ENCODE data around the gene RCAN2. TPM values are rescaled to one million over a fixed set of nuclear protein-coding genes. Genes with fewer than 3 reads are reported as not detected.

Gene RCAN2
- total RNA-seq, 1 donor from 2014 or later, result 10.8 TPM

GRCh38 chr6:46289898-46290297 is 201.4 kb downstream of the RCAN2 start:
- no peak for DNase-seq

GRCh38 chr6:46288835-46289234 is 202.4 kb downstream of the RCAN2 start:
- no peak for DNase-seq

- DNase-seq, result no peak
Measured at GRCh38 chr6:46287681-46288080, 203.6 kb downstream of the RCAN2 start.

- no peak for DNase-seq
Measured at GRCh38 chr6:46287043-46287442, 204.2 kb downstream of the RCAN2 start.

GRCh38 chr6:46284475-46284874 is 206.8 kb downstream of the RCAN2 start:
- DNase-seq, result no peak

- DNase-seq, result no peak
Measured at GRCh38 chr6:46281110-46281509, 210.1 kb downstream of the RCAN2 start.

GRCh38 chr6:46279874-46280273 is 211.4 kb downstream of the RCAN2 start:
- DNase-seq, result no peak

- no peak for DNase-seq
Measured at GRCh38 chr6:46276576-46277142, 214.6 kb downstream of the RCAN2 start.

GRCh38 chr6:46274502-46274901 is 216.7 kb downstream of the RCAN2 start:
- no peak for DNase-seq

- no peak for DNase-seq
Measured at GRCh38 chr6:46273911-46274310, 217.3 kb downstream of the RCAN2 start.

GRCh38 chr6:46271728-46272127 is 219.5 kb downstream of the RCAN2 start:
- DNase-seq, result no peak

- DNase-seq, result no peak
Measured at GRCh38 chr6:46271107-46271506, 220.1 kb downstream of the RCAN2 start.

GRCh38 chr6:46270336-46270735 is 220.9 kb downstream of the RCAN2 start:
- DNase-seq, result no peak

GRCh38 chr6:46269447-46270229 is 221.6 kb downstream of the RCAN2 start:
- peak; percentile 85 for DNase-seq

- no peak for DNase-seq
Measured at GRCh38 chr6:46267515-46267914, 223.7 kb downstream of the RCAN2 start.

- DNase-seq, result no peak
Measured at GRCh38 chr6:46265373-46265772, 225.9 kb downstream of the RCAN2 start.

- DNase-seq, result peak; percentile 45
Measured at GRCh38 chr6:46263707-46264086, 227.6 kb downstream of the RCAN2 start.

- no peak for DNase-seq
Measured at GRCh38 chr6:46262928-46263706, 228.1 kb downstream of the RCAN2 start.

- no peak for DNase-seq
Measured at GRCh38 chr6:46258249-46258648, 233.0 kb downstream of the RCAN2 start.

- no peak for DNase-seq
Measured at GRCh38 chr6:46255528-46255927, 235.7 kb downstream of the RCAN2 start.

- DNase-seq, result no peak
Measured at GRCh38 chr6:46254946-46255345, 236.3 kb downstream of the RCAN2 start.

- no peak for DNase-seq
Measured at GRCh38 chr6:46254331-46254730, 236.9 kb downstream of the RCAN2 start.

GRCh38 chr6:46251583-46252339 is 239.5 kb downstream of the RCAN2 start:
- DNase-seq, result no peak

All from tongue (tissue), 2 donors.